Measurements from ENCODE around the gene TSFM.

The TSFM gene

GRCh38 chr12:57803319-57803893 lies 20.8 kb downstream of the TSFM start:
- peaks cover 0 to 17% (median 5%) of the 10 kb centered on the region in 11 experiments; a peak in 8 of 22 replicates for H4K20me1 ChIP-seq
- peaks cover 0 to 3% (median 0%) of the 10 kb centered on the region in 10 experiments; a peak in 3 of 20 replicates for H3K4me1 ChIP-seq
- H3K27me3 ChIP-seq, result no peaks in the 10 kb centered on the region; a peak in 1 of 22 replicates
- no peaks in the 10 kb centered on the region for H3K9me3 ChIP-seq (replicated peaks in 1 of 11)
- H3K9ac ChIP-seq, result no peak overlapping the region
- peaks cover 51 to 99% (median 77%) of the 10 kb centered on the region in 11 experiments for H3K36me3 ChIP-seq
- TF ChIP-seq Cebpa-rat (IDR thresholded peaks at IDR 0.05), result no peak
- H3K4me3 ChIP-seq, result no peak overlapping the region
- H3K4me2 ChIP-seq, result no peak overlapping the region
- no peak overlapping the region for H3K27ac ChIP-seq

GRCh38 chr12:57806677-57807076 lies 24.1 kb downstream of the TSFM start:
- Histone ChIP-seq H3K36me3 (peaks cover 40 to 94% (median 73%) of the 10 kb centered on the region in 11 experiments), H3K4me1 (peaks cover 0 to 10% (median 0%) of the 10 kb centered on the region in 10 experiments; a peak in 5 of 20 replicates), H3K9me3 (replicated peaks in 1 of 11) (no peaks in the 10 kb centered on the region), H3K9ac (no peak overlapping the region), H3K27me3 (no peaks in the 10 kb centered on the region; a peak in 1 of 22 replicates), H3K4me3 (no peak overlapping the region), H3K27ac (no peak overlapping the region), H4K20me1 (peaks cover 0 to 13% (median 0%) of the 10 kb centered on the region in 11 experiments; a peak in 6 of 22 replicates), H3K4me2 (no peak overlapping the region)
- TF ChIP-seq Cebpa-rat (IDR thresholded peaks at IDR 0.05), result no peak

GRCh38 chr12:57807285-57807684 lies 24.7 kb downstream of the TSFM start:
- no peak for TF ChIP-seq Cebpa-rat (IDR thresholded peaks at IDR 0.05)
- Histone ChIP-seq H3K27ac (no peak overlapping the region), H3K9me3 (replicated peaks in 1 of 11) (no peaks in the 10 kb centered on the region), H3K27me3 (no peaks in the 10 kb centered on the region; a peak in 1 of 22 replicates), H4K20me1 (peaks cover 0 to 11% (median 0%) of the 10 kb centered on the region in 11 experiments; a peak in 4 of 22 replicates), H3K4me1 (peaks cover 0 to 10% (median 0%) of the 10 kb centered on the region in 10 experiments; a peak in 5 of 20 replicates), H3K9ac (no peak overlapping the region), H3K4me2 (no peak overlapping the region), H3K36me3 (peaks cover 35 to 93% (median 67%) of the 10 kb centered on the region in 11 experiments), H3K4me3 (no peak overlapping the region)

- TF ChIP-seq Cebpa-rat (IDR thresholded peaks at IDR 0.05), result no peak
- Histone ChIP-seq H3K4me1 (peaks cover 0 to 14% (median 0%) of the 10 kb centered on the region in 10 experiments; a peak in 5 of 20 replicates), H3K4me3 (no peak overlapping the region), H3K4me2 (no peak overlapping the region), H3K9me3 (replicated peaks in 1 of 11) (no peaks in the 10 kb centered on the region), H4K20me1 (peaks cover 0 to 11% (median 0%) of the 10 kb centered on the region in 11 experiments; a peak in 1 of 22 replicates), H3K27ac (no peak overlapping the region), H3K27me3 (no peaks in the 10 kb centered on the region; a peak in 1 of 22 replicates), H3K9ac (no peak overlapping the region), H3K36me3 (peaks cover 25 to 83% (median 57%) of the 10 kb centered on the region in 11 experiments)
These were observed 25.8 kb downstream of the TSFM start for GRCh38 chr12:57808351-57808750.

- H3K27me3 ChIP-seq, result no peaks in the 10 kb centered on the region; a peak in 1 of 22 replicates
- no peaks in the 10 kb centered on the region for H3K9me3 ChIP-seq (replicated peaks in 1 of 11)
- no peak overlapping the region for H3K4me3 ChIP-seq
- no peak overlapping the region for H3K27ac ChIP-seq
- H3K4me1 ChIP-seq, result peaks cover 0 to 16% (median 0%) of the 10 kb centered on the region in 10 experiments; a peak in 5 of 20 replicates
- no peak overlapping the region for H3K4me2 ChIP-seq
- H4K20me1 ChIP-seq, result peaks cover 0 to 11% (median 0%) of the 10 kb centered on the region in 11 experiments; a peak in 1 of 22 replicates
- no peak overlapping the region for H3K9ac ChIP-seq
- no peak for TF ChIP-seq Cebpa-rat (IDR thresholded peaks at IDR 0.05)
- peaks cover 23 to 77% (median 51%) of the 10 kb centered on the region in 11 experiments; a peak in 21 of 22 replicates for H3K36me3 ChIP-seq
These were observed 26.8 kb downstream of the TSFM start for GRCh38 chr12:57809425-57809824.

GRCh38 chr12:57810450-57810849 lies 27.9 kb downstream of the TSFM start:
- Histone ChIP-seq H3K9me3 (replicated peaks in 1 of 11) (no peaks in the 10 kb centered on the region), H3K9ac (no peak overlapping the region), H3K27ac (no peak overlapping the region), H3K27me3 (no peaks in the 10 kb centered on the region; a peak in 1 of 22 replicates), H3K4me2 (peak overlapping the region in 3 of 11 experiments; percentile 24 to 29 (median 27); a peak in 5 of 22 replicates), H3K4me3 (no peak overlapping the region), H3K36me3 (peaks cover 23 to 67% (median 48%) of the 10 kb centered on the region in 11 experiments; a peak in 21 of 22 replicates), H3K4me1 (peaks cover 0 to 22% (median under 1%) of the 10 kb centered on the region in 10 experiments; a peak in 8 of 20 replicates), H4K20me1 (peaks cover 0 to 11% (median 0%) of the 10 kb centered on the region in 11 experiments; a peak in 2 of 22 replicates)
- no peak for TF ChIP-seq Cebpa-rat (IDR thresholded peaks at IDR 0.05)

GRCh38 chr12:57811028-57811755 lies 28.6 kb downstream of the TSFM start:
- H3K36me3 ChIP-seq, result peaks cover 23 to 60% (median 47%) of the 10 kb centered on the region in 11 experiments; a peak in 21 of 22 replicates
- H3K9me3 ChIP-seq (replicated peaks in 1 of 11), result no peaks in the 10 kb centered on the region
- H3K9ac ChIP-seq, result no peak overlapping the region
- peaks cover 0 to 29% (median 4%) of the 10 kb centered on the region in 10 experiments; a peak in 10 of 20 replicates for H3K4me1 ChIP-seq
- no peak overlapping the region for H3K4me3 ChIP-seq
- peak overlapping the region in 3 of 11 experiments; percentile 24 to 29 (median 27); a peak in 3 of 22 replicates for H3K4me2 ChIP-seq
- TF ChIP-seq Cebpa-rat (IDR thresholded peaks at IDR 0.05), result no peak
- H3K27me3 ChIP-seq, result no peaks in the 10 kb centered on the region; a peak in 1 of 22 replicates
- peaks cover 0 to 11% (median 0%) of the 10 kb centered on the region in 11 experiments; a peak in 2 of 22 replicates for H4K20me1 ChIP-seq
- no peak overlapping the region for H3K27ac ChIP-seq

GRCh38 chr12:57813111-57813970 lies 30.8 kb downstream of the TSFM start:
- Histone ChIP-seq H3K4me2 (no peak overlapping the region), H3K36me3 (peaks cover 9 to 38% (median 25%) of the 10 kb centered on the region in 11 experiments; a peak in 21 of 22 replicates), H3K27me3 (no peaks in the 10 kb centered on the region), H3K9me3 (replicated peaks in 1 of 11) (no peaks in the 10 kb centered on the region), H3K4me3 (no peak overlapping the region), H3K9ac (no peak overlapping the region), H3K27ac (no peak overlapping the region; a peak in 1 of 22 replicates), H4K20me1 (peaks cover 0 to 11% (median 0%) of the 10 kb centered on the region in 11 experiments; a peak in 4 of 22 replicates), H3K4me1 (peaks cover 0 to 51% (median 21%) of the 10 kb centered on the region in 10 experiments; a peak in 14 of 20 replicates)
- no peak for TF ChIP-seq Cebpa-rat (IDR thresholded peaks at IDR 0.05)

All from BLaER1 treated with 17β-estradiol and CSF1 and Interleukin-3, amounts not matched to agents 10 nM and 100 nM (cell line).